GM21619 (cell line): Measurements from ENCODE around the gene IGF1R.

ENCODE experiments used
- ATAC-seq: cut with Tn5 transposase; IDR thresholded peaks from one replicate; pipeline ENCODE4 v1.9.1; 2021; ENCODE audit not compliant: unreplicated experiment

Gene IGF1R

GRCh38 chr15:98671060-98672008 lies 23.0 kb downstream of the IGF1R start:
- ATAC-seq, result no peak

- no peak for ATAC-seq
Observed at GRCh38 chr15:98673133-98673532, 24.8 kb downstream of the IGF1R start.

- no peak for ATAC-seq
Observed at GRCh38 chr15:98674336-98674735, 26.0 kb downstream of the IGF1R start.

- ATAC-seq, result no peak
Observed at GRCh38 chr15:98676586-98677270, 28.4 kb downstream of the IGF1R start.

- no peak for ATAC-seq
Observed at GRCh38 chr15:98677345-98678059, 29.2 kb downstream of the IGF1R start.

GRCh38 chr15:98678484-98678883 lies 30.1 kb downstream of the IGF1R start:
- no peak for ATAC-seq

GRCh38 chr15:98681061-98681460 lies 32.7 kb downstream of the IGF1R start:
- no peak for ATAC-seq

- no peak for ATAC-seq
Observed at GRCh38 chr15:98682992-98683701, 34.8 kb downstream of the IGF1R start.

- ATAC-seq, result no peak
Observed at GRCh38 chr15:98683831-98684230, 35.5 kb downstream of the IGF1R start.

- no peak for ATAC-seq
Observed at GRCh38 chr15:98684436-98684835, 36.1 kb downstream of the IGF1R start.

GRCh38 chr15:98684995-98685525 lies 36.7 kb downstream of the IGF1R start:
- no peak for ATAC-seq

- no peak for ATAC-seq
Observed at GRCh38 chr15:98686983-98687382, 38.6 kb downstream of the IGF1R start.

GRCh38 chr15:98689431-98689861 lies 41.1 kb downstream of the IGF1R start:
- no peak for ATAC-seq

- ATAC-seq, result no peak
Observed at GRCh38 chr15:98690272-98690950, 42.1 kb downstream of the IGF1R start.

GRCh38 chr15:98692213-98692612 lies 43.9 kb downstream of the IGF1R start:
- no peak for ATAC-seq

GRCh38 chr15:98694161-98694560 lies 45.8 kb downstream of the IGF1R start:
- ATAC-seq, result no peak

GRCh38 chr15:98698792-98699191 lies 50.5 kb downstream of the IGF1R start:
- no peak for ATAC-seq

GRCh38 chr15:98699591-98700424 lies 51.5 kb downstream of the IGF1R start:
- no peak for ATAC-seq

GRCh38 chr15:98700519-98700918 lies 52.2 kb downstream of the IGF1R start:
- ATAC-seq, result no peak
